Tibial artery (tissue), 4 donors: ENCODE data around the gene CDH22.

Experiments used
- DNase-seq, 2 donors: peaks; one replicate each; pipeline ENCODE4 v3.0.0-alpha.2; 2019
- H3K27ac ChIP-seq, 2 donors: fragments of 200-600 bp; sonication (generic) in 1 of 2; 1 replicate in 1 of 2; 2 replicates in 1 of 2; pipeline ENCODE4 v1.5.1; 2018 to 2019; ENCODE audit warnings: mild to moderate bottlenecking in 1 of 2
- H3K27me3 ChIP-seq, 2 donors: fragments of 200-600 bp; sonication (generic) in 1 of 2; one replicate each; pipeline versions ENCODE4 v1.5.1 to v1.6.0; 2016 to 2019
- H3K36me3 ChIP-seq, 3 donors: fragments of 200-600 bp; sonication (generic) in 2 of 3; one replicate each; pipeline ENCODE4 v1.5.1; 2016 to 2019; ENCODE audit warnings: mild to moderate bottlenecking in 2 of 3
- H3K4me1 ChIP-seq, 4 donors: fragments of 200-600 bp; sonication (generic) in 2 of 4; 1 replicate in 3 of 4; 2 replicates in 1 of 4; pipeline ENCODE4 v1.5.1; 2016 to 2019
- H3K4me3 ChIP-seq, 2 donors: fragments of 200-600 bp; sonication (generic) in 1 of 2; 1 replicate in 1 of 2; 2 replicates in 1 of 2; pipeline ENCODE4 v1.5.1; 2018 to 2019; ENCODE audit warnings: mild to moderate bottlenecking in 2 of 2
- H3K9me3 ChIP-seq, 3 donors: fragments of 200-600 bp; sonication (generic) in 1 of 3; one replicate each; pipeline ENCODE4 v1.5.1; 2016 to 2019
- intact Hi-C: fragments of 100-400 bp; cut with DNase I; formaldehyde crosslinking; loops from one replicate; pipeline ENCODE4 v1.15.0; 2023; ENCODE audit warnings: low total_unique reads
- TF ChIP-seq, protein P1 (sequence below), 2 experiments: fragments of 200-600 bp in 1 of 2; fragments of 450-650 bp in 1 of 2; IDR thresholded peaks; one replicate each; pipeline ENCODE4 v1.5.1; 2017 to 2019; ENCODE audit warnings: antibody characterized with exemption in 2 of 2, mild to moderate bottlenecking in 1 of 2, moderate library complexity in 1 of 2

The CDH22 gene

DNA sequence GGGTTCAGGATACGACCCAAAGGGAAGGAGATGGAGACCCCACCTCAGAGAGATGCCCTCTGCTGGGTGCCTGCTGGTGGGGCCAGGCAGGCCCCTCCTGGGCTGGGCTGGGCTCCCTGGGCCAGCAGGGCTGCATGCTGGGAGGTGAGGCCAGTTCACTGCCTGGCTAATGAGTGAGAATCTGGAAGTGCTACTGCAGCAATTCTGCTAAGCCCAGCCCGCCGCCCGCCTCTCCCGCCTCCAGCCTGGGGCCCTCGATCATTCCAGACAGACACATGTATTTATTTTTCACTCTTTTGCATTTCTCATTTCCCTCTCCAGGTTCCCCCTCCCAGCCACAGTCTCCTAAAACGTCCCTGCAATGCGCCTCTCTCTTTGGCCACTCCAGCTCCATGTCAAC is 79.6 kb downstream of the CDH22 start:
- no peak overlapping the region for H3K4me3 ChIP-seq
- H3K4me1 ChIP-seq = no peaks in the 10 kb centered on the region
- no peaks in the 10 kb centered on the region for H3K36me3 ChIP-seq
- no peak overlapping the region for H3K27ac ChIP-seq
- H3K27me3 ChIP-seq = peaks cover 0 to 72% of the 10 kb centered on the region in 2 donors
- no peaks in the 10 kb centered on the region for H3K9me3 ChIP-seq
- TF ChIP-seq, protein P1, sequence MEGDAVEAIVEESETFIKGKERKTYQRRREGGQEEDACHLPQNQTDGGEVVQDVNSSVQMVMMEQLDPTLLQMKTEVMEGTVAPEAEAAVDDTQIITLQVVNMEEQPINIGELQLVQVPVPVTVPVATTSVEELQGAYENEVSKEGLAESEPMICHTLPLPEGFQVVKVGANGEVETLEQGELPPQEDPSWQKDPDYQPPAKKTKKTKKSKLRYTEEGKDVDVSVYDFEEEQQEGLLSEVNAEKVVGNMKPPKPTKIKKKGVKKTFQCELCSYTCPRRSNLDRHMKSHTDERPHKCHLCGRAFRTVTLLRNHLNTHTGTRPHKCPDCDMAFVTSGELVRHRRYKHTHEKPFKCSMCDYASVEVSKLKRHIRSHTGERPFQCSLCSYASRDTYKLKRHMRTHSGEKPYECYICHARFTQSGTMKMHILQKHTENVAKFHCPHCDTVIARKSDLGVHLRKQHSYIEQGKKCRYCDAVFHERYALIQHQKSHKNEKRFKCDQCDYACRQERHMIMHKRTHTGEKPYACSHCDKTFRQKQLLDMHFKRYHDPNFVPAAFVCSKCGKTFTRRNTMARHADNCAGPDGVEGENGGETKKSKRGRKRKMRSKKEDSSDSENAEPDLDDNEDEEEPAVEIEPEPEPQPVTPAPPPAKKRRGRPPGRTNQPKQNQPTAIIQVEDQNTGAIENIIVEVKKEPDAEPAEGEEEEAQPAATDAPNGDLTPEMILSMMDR (IDR thresholded peaks at IDR 0.05) = no peak
- DNase-seq = no peak
- intact Hi-C loops = no loop called here

DNA sequence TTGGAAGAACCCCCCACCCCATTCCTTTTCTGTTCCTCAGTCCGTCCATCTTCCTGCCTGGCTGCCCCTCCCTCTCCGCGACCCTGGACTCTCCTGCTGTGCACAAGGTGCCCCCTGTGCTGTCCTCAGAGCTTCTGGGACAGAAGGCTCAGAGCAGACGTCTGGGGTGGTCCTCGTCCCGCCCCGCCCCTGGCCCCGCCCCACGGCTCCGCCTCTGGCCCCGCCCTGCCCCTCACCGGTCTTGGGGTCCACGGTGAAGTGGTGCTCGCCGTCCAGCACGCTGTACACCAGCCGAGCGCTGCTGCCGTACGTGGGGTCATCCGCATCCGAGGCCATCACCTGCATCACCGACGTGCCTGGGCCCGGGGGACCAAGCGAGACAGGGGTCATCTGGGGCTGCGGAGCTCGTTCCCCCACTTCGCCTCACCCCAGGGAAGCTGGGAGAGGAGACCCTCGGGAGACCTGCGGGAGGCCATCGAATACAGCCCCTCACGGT is 81.0 kb downstream of the CDH22 start:
- TF ChIP-seq, protein P1 (IDR thresholded peaks at IDR 0.05) = no peak
- no peak for DNase-seq
- Histone ChIP-seq H3K27me3 (peaks cover 0 to 61% of the 10 kb centered on the region in 2 donors), H3K9me3 (no peaks in the 10 kb centered on the region), H3K36me3 (no peaks in the 10 kb centered on the region), H3K4me1 (peaks cover 0 to 11% (median 4%) of the 10 kb centered on the region in 4 donors), H3K4me3 (no peak overlapping the region), H3K27ac (no peak overlapping the region)
- intact Hi-C loops = no loop called here

DNA sequence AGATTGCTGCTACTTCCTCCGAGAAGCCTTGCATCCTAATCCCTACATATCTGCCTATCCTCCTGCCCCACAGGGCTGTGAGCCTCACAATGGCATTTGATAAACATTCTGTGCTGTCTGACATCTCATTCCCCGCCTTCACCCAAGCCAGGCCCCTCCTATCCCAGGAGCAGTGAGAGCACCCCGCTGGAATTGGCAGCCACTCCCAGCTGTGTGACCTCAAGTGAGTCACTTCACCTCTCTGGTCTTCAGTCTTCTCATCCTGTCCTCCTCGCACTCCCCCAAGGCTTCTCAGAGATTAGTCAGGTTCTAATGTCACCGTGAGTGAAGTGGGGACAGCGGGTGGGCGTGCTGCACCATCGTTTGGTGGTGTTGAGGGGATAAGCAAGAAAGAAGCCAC is 81.7 kb downstream of the CDH22 start:
- H3K4me1 ChIP-seq = peaks cover 0 to 11% (median 4%) of the 10 kb centered on the region in 4 donors

DNA sequence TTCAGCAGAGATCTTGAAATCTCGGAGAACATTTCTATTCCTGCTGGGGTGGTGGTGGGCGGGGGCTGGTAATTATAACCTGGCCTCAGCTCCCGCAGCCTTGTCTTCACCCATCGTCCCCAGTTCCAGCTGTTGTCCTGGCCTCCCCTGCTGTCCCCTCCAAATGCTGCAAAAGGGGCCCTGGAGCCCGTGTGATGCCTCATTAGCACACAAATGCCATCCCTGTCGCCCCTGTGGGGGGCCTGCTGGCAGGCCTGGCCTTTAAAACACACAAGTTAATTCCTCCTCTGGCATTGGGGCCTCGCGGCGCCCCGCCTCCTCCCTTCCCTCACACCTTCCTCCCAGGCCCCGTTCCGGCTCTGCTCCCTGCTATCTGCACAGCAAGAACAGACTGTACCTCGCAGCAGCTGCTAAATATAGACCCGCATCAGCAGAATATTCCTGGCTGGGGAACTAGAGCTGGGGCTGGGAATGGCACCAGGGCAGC is 85.7 kb downstream of the CDH22 start:
- Histone ChIP-seq H3K27ac (no peak overlapping the region), H3K36me3 (no peaks in the 10 kb centered on the region), H3K4me1 (peaks cover 0 to 11% (median 4%) of the 10 kb centered on the region in 4 donors), H3K9me3 (no peaks in the 10 kb centered on the region), H3K27me3 (peaks cover 0 to 47% of the 10 kb centered on the region in 2 donors), H3K4me3 (no peak overlapping the region)
- intact Hi-C loops = no loop called here
- no peak for DNase-seq
- TF ChIP-seq, protein P1 (IDR thresholded peaks at IDR 0.05) = no peak

More for the DNA sequence above, 81.7 kb downstream of the CDH22 start:
- intact Hi-C loops = no loop called here
- DNase-seq = no peak
- Histone ChIP-seq H3K27ac (no peak overlapping the region), H3K9me3 (no peaks in the 10 kb centered on the region), H3K36me3 (no peaks in the 10 kb centered on the region), H3K4me3 (no peak overlapping the region), H3K27me3 (peaks cover 0 to 59% of the 10 kb centered on the region in 2 donors)
- TF ChIP-seq, protein P1 (IDR thresholded peaks at IDR 0.05) = no peak

DNA sequence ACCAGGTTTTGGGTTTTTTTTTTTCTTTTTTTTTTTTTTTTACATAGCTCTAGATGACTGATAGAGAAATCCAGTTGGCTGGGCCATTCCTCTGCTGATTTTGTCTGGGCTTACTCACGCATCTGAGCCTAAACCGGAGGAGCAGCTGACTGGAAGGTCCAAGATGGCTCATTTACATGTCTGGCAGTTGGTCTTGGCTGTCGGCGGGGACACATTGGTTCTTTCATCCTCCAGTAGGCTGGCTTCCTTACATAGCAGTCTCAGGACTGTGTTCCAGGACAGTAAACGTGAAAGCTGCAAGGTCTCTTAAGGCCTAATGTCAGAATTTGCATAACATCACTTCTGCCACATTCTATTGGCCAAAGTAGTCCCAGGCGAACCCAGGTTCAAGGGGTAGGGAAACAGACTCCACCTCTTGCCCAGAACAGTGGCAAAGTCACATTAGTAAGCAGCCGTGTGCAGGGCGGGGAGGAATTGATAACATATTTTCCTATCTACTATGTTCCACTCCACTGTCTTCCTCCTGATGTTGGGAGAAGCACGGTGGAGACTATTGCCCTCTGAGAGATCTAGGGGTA is 87.0 kb downstream of the CDH22 start:
- no peak for DNase-seq
- Histone ChIP-seq H3K9me3 (no peaks in the 10 kb centered on the region), H3K27me3 (peaks cover 0 to 42% of the 10 kb centered on the region in 2 donors), H3K36me3 (no peaks in the 10 kb centered on the region), H3K4me3 (no peak overlapping the region), H3K4me1 (peaks cover 0 to 15% (median 4%) of the 10 kb centered on the region in 4 donors), H3K27ac (no peak overlapping the region)
- intact Hi-C loops = no loop called here
- TF ChIP-seq, protein P1 (IDR thresholded peaks at IDR 0.05) = no peak
